NCI-H2196 (cell line): Measurements from ENCODE around the gene SCUBE1.
A peak's percentile ranks its signal among the peaks of the same experiment; 100 is the strongest.
"Not testable (repeated sequence)": the region's sequence is repeated elsewhere in the genome, so short reads cannot be mapped to it uniquely, and the experiment has no call there.

Experiments used
- DNase-seq: peaks from one replicate; lab custom pipeline; 2025; ENCODE audit not compliant: unreplicated experiment; lab: John Stamatoyannopoulos, UW

The SCUBE1 gene

DNA sequence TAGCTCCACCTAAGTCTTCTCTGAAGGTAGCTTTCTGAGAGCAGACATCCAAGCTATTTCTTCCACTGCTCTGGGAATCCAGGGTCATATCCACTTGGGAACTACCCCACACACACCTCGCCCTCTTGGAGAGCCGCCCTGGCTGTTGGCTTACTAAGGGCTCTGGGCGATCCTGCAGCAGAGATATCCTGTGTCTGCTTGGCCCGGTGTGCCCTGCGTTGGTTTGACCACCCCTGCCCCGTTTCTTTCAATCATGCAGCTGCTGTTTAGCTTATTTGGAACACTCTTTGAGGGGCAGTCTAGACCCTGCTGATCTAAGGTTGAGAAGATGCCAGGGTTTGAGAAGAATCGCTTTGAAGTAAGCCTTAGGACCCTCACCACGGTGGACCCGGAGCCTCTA, 17.4 kb upstream of the SCUBE1 start:
- DNase-seq = no peak

DNA sequence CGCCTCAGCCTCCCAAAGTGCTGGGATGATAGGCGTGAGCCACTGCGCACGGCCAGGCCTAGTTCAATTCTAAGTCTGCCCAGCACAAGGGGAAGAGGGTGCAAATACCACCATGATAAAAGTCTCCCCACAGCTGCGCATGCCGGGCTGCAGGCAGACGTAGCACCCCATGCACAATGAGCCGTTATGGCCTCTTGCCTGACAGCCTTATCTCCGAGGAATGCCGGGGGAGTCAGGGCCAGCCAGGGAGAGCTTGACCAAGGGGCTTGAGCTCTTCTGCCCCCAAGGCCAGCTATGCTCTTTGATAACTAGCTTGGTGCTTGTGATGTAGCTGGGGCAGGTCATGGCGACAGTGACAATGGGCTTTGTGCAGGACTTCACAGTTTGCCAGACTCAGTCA, 13.7 kb upstream of the SCUBE1 start:
- no peak for DNase-seq

DNA sequence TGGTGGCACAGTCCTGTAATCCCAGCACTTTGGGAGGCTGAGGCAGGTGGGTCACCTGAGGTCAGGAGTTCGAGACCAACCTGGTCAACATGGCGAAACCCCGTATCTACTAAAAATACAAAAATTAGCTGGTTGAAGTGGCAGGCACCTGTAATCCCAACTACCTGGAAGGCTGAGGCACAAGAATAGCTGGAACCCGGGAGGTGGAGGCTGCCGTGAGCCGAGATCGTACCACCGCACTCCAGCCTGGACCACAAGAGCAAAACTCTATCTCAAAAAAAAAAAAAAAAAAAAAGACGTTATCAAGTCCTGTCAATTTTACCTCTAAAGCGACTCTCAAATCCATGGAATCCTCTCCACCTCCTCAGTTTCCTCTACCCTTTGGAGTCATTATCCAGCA, 12.5 kb upstream of the SCUBE1 start:
- not testable (repeated sequence) for DNase-seq

DNA sequence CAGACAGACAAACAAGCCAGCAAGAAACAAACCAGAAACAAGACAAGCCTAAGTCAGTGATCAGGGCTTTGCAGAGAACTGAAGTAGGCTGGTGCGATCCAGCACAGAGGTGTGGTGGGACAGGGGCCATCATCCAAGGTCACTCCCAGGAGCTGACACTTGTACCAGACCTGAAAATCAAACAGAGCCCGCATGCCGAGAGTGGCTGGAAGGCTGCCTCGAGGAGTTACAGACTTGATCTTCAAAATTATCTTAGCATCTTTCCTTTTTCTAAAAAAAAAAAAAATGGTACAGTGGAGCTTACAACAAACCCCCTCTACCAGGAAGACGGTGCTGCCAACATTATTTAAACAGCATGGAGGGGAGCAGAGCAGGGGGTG, 8.8 kb upstream of the SCUBE1 start:
- DNase-seq = no peak

DNA sequence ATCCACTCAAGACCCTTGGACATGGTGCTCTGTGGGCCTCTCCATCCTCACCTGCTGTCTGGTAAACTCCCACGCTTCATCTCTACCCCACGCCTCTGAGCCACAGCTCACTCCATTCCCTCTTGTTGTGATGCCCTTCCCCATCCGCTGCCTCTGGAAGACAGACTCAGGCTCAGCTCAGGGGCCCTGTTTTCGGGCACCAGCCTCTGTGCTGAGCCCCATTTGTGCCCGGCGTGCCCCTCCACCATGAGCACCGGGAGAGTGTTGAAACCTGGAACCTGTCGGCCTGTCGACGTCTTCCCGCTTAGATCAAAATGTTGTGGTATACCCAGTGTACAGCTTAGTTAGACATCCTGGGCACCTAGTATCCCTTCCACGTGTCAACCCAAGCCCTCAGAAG, 6.5 kb upstream of the SCUBE1 start:
- no peak for DNase-seq

DNA sequence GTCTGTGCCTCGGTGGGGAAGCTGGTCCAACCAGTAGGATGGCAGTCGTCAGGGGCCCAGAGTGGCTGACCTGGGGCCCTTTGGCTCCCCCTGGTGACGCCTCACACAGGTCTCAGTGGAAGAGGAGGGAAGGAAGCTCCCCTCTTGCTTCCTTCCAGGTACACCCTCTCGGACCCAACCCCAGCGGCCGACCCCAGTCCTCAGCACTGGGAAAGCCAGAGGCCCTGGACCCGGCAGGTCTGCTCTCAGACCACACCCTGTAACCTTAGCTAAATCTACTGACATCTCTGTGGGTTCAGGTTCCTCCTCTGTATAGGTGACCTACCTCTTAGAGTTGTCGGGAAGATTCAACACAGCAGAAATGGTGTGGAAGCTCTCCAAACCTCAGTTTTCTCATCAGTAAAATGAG, 3.4 kb upstream of the SCUBE1 start:
- peak; percentile 54 for DNase-seq

DNA sequence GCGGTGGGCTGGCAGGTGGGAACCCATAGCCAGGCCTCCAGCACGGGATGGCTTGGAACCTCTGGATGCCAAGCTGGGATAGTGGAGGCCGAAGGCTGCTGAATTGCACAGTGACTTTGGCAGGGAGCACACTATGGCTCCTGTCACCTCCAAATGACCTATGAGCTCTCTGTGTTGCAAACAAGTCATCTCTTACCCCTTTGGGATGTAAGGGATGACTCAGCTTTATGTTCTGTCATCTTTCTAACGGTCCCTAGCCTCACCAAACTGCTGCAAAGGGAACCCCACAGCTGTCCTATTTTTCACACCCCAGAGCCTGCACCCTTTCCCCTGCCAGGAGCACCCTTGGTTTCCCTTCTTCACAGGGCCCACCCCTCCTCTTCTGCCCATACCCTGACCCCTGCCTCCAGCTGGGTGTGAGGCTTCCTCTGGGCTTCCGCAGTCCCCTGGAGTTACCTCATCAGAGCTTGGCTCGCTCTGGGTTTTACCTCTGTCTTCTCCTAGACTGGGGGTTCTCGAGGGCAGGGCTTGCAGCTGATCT, 2.7 kb upstream of the SCUBE1 start:
- no peak for DNase-seq

DNA sequence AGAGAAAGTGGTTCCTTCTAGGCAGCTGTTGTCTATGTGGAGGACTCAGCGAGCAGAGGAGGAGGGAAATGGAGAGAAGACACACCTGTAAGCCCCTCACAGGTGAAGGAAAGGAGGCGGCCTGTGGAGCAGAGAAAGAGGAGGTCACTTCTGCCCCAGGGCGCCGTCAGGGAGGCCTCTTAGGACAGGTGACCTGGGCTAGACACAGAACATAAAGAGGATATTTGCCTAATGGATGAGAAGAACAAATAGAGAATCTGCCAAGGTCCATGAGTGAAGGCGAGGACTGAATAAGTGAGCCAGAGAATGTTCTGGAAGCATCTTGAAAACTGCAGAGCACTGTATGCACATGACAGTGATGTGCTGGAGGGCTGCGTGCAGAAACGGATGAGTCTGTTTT, 2.2 kb upstream of the SCUBE1 start:
- DNase-seq = no peak

DNA sequence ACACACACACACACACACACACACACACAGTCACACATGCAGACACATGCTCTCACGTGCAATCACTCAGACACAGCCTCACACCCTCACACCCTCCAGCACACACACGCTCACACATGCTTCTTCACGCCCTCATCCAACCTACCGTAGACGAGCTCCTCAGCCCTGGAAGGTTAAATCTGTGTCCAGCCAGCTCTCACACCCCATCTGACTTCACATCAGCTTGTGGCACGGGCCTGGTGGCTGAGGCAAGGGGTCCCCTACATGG, 1.3 kb upstream of the SCUBE1 start:
- DNase-seq = no peak

DNA sequence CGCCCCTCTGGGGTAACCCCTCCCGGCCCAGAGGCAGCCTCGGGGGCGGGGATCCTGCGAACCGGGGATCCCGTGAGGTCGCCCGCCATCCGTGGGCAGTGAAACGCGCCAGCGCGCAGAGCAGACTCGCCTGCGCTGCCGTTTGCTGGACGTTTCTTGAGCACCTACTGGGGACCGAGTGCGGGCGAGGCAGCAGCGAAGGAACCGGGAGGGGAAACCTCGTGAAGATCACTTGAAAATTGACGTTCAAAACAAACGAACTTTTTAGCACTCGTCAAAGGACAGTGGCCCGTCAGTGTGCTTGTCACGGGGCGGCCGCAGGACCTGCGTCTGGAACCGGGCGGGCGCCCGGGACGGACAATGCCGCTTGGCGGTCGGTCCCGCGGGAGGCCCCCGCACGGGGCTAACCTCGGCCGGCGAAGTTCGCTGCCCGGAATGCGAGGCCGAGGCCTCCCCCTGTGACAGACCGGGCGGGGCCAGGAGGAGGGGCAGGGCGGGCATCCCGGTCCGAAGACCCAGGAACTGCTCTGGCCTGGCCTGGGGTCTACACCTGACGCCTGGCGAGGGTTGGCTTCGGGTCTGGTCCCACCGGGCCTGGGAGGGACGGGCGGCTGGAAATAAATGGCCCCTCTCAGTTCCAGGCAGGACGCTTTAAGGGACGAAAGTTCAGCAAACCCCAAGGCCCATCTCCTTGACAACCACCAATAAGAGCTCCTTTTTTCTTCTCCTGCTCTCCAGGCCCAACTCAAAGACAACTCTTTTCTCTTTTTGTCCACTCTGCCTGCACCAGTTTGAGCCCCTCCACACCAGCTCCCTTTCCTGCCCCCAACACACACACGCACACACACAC, 723 bp upstream of the SCUBE1 start:
- no peak for DNase-seq

DNA sequence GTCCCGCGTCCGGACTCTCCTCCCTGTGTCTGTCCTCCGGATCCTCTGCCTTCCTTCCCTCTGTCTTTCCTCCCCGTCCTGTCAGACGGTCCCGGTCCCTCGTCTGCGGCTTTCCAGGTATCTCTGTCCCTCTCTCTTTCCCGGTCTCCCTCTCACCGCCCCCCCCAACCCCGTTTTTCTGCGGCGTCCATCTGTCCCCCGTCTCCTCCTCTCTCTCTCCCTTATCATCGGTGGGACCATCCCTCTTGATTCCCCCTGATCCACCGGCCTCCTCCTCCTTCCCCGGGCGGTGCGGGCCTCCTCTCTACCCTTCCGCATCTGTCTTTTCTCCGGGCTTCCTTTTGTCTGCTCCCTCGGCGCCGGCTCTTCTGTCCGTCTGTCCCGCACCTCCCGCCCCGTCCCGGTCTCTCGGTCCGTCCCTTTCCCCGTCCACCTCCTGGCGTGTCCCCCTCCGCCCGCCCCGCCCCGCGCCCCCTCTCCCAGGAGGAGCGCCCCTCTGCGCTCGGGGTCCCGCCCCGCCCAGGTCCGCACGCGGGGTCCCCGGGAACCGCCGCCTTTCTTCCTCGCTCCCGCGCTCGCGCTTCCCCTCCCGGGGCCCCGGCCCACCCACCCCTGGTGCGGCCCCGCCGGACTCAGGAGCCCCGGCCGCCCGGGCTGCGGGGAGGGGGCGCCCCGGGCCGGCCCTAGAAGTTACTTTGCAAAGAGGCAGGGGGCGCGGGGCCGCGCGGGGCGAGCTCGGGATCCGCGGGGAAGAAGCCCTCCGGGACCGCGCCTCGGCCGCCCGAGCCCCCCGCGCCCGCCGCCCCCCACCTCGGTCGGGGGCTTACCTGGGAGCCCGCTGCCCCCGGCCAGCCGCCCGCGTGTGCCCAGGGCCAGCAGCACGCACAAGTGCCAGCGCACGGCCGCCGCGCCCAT, 568 bp downstream of the SCUBE1 start:
- no peak for DNase-seq

DNA sequence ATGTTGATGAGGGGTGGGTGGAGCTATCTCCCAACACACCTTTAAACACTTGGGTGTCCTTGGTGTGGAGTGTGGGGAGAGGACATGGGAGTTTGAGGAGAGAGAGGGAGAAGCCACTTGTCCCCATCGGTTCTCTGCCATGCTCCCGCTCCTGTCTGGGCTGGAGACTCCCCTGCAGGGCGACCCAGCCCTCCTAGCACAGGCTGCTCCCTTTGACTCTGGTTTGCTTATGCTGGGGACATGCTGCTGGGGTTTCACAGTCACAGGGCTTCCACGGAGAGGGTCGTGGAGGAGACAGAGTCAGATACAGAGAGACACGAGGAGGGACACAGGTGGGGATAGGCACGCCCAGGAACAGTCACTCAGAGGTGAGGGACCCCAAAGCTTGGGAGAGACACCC, 1.6 kb downstream of the SCUBE1 start:
- DNase-seq = no peak

DNA sequence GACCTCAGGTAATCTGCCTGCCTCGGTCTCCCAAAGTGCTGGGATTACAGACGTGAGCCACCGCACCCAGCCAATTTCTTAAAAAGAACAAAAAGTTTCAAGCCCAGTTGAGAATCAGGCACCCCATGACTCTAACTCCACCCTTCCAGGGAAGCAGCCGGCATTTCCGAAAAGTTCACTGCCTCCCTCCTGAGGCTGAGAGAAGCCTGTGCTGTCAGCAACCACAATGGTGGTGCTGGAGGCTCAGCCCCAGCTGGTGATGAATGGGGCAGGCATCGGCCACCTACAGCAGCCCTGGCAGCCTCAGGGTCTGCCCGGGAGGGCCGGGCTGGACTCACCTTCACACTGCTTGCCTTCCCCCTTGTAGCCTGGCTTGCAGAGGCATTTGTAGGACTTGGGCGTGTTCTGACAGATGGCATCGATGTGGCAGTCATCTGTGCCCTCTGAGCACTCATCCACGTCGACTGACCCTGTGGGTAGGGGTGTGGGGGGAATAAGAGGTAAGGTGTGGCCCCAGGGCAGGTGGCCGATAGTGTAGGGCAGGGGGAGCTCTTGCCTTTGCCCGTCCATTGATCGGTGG, 4.3 kb downstream of the SCUBE1 start:
- no peak for DNase-seq

DNA sequence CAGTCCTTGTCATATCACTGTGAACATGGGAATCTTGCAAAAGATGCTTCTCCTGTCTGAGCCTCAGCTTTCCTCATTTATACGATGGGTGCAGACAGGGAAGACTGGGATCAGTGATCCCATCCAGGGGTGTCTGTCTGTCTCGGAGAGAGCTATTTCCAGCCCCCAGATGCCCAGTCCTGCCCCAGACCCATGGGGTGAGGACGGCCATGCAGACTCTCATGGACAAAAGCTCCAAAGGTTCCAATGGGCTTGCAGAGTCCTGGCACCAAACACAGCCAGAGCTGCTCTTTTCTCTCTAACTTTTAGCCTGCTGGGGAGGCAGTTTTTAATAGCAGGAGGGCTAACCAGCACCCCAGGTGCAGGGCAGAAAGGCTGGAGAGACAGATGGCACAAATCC, 5.2 kb downstream of the SCUBE1 start:
- DNase-seq = no peak

DNA sequence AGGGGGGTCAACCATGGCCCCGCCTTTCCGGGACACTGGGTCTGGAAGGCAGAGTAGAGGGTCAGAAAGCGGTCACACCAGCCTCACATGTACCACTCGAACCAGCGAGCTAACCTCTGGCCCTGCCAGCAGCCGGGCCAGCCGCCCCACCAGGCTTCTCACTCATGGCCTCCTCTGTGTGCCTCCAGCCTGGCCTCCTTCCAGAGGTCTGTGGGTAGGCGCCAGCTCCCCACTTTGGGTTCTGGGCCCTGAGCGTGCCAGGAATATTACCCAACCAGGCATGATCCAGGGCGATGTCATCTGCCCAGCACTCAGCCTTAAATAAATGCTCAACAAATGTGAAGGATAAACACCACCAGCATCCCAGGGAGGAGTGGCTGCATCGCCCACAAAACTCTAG, 5.8 kb downstream of the SCUBE1 start:
- no peak for DNase-seq

DNA sequence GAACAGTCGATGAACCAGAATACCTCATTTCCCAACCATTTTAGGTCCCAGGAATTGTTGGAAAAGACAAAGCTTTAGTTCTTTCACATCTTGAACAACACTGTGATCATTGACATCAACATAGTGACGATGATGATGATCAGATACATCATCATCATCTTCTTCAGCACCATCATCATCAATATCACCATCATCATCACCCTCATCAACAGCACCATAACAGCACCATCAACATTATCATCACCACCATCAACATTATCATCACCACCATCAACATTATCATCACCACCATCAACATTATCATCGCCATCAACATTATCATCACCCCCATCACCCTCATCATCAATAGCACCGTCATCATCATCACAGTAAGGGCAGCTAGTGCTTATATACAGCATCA, 8.8 kb downstream of the SCUBE1 start:
- no peak for DNase-seq

DNA sequence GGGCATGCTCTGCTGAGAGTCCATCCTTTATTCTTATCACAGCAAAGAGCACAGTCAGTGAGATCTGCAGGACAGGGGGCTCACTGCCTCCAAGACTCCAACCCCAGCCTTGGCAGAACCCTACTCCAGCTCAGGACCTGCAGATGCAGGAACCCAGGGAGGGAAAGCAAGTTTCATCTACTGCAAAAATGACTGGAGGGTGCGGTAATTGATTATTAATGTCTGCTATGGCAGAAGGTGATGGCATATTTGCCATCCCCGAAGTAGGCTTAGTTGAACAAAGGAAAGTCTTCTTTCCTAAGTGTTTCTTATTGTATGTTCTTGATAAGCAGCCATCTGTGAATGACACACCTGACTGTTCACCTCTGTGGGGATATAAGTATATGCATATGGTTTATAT, 9.2 kb downstream of the SCUBE1 start:
- no peak for DNase-seq

DNA sequence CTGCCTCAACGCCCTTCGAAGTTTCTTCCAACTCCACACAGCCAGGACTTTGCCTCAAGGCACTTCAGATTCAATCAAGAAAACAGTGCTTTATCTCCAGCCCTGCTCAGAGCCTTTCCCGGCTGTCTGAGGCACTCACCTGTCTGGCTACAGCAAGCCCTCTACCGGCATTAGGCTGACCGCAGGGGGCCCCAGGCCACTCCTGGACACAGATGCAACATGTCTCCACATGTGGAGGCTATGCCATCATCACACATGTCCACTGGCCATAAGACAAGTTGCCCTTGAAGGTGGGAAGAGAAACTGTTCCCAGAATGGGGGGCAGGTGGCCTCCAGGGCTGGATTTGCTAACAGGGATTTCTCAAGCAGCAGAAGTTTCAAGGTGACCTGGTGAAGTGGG, 10.0 kb downstream of the SCUBE1 start:
- DNase-seq = no peak

DNA sequence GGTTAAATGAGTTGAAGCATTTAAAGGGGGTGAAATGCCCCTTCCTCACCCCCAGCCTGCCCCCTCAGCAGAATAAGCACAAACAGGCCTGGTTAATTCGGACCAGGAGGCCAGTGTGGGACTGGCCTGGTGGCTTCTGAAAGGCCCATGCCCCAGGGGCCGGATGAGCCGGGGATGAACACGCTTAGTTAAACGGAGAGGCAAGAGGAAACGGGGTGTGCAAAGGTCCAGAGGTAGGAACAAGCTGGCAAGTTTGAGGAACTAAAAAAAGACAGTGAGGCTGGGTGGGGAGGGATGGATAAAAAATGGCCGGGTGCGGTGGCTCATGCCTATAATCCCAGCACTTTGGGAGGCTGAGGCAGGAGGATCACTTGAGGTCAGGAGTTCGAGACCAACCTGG, 11.5 kb downstream of the SCUBE1 start:
- no peak for DNase-seq

DNA sequence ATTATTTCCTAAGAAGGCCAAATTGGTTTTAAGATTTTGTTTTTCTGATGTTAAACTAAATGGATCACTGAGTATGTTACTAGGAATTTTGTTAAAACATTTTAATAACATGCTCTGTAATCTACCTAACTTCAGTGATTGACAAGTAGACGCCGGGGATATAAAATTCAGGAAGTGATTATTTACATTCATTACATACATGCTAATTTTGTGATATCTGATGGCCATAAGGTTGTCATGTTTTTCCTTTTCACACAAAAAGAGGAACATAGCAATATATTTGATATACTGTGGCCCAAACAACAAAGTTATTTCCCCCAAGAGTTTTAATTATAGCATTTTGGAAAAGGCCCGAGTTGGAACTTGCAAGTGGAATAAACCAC, 12.1 kb downstream of the SCUBE1 start:
- DNase-seq = no peak

DNA sequence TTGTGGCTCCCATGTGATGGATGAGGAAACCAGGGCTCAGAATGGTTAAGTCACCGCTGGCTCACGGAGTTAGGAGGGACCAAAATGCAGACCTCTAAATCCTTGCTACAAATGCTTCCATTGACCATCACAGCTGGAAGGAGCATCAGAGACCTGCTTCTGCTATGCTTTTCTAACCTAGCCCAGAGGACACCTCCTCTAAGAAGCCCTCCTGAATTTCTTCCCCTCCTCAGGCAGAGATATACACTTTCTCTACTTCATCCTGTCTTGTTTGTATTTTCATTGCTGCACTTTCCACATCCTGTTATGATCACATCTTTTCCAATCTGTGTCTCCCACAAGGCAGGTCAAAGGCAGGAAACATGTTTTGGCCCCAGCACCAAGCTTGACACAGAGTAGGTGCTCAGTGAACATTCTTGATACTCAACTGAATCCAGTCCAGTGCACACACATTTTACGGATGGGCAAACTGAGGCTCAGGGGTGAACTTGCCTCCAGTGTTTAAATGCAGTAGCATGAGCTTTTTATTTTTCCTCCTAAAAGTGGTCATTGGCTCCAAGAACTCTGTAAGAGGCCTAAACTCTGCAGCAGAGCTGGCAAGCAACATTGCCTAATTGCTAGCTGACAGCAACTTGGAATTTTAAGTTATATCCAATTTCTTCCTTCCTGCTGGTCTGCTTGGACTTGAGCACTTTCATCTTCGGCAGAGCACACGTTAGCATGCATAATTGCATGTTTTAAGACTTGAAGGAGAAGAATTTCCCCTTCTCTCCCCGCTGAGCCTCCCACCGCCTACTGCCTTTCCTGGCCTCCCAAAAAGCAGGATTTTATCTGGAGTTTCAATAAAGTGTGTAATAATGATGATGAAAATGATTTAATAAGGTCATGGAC, 12.7 kb downstream of the SCUBE1 start:
- DNase-seq = no peak
